ENCODE measurements around the gene MEIS3.

The MEIS3 gene

GRCh38 chr19:47447470-47448359 is 28.4 kb upstream of the MEIS3 start:
- H3K27me3 ChIP-seq (ENCODE audit: insufficient read depth, low read length) = peaks cover 27% of the 10 kb centered on the region
- H3K27ac ChIP-seq (ENCODE audit: low read depth, low read length) = no peak overlapping the region
- no peaks in the 10 kb centered on the region for H3K9me3 ChIP-seq (ENCODE audit: insufficient read depth, low read depth, low read length)
- peak overlapping the region; percentile 54; the same call in 1 of the 2 replicates for H3K9ac ChIP-seq (ENCODE audit: low read depth, low read length)
- H3K36me3 ChIP-seq (ENCODE audit: insufficient read depth, low read length) = no peaks in the 10 kb centered on the region
- WGBS = 6% methylated on average over 95 of the region's 95 CpGs
- peak overlapping the region; percentile 54 for H3K4me3 ChIP-seq (ENCODE audit: low read length)
- peaks cover 6% of the 10 kb centered on the region for H3K4me1 ChIP-seq (ENCODE audit: insufficient read depth, low read length)

- Histone ChIP-seq H3K4me3 (ENCODE audit: low read length) (peak overlapping the region; percentile 54), H3K27ac (ENCODE audit: low read depth, low read length) (peak overlapping the region; percentile 5; the same call in 1 of the 2 replicates), H3K36me3 (ENCODE audit: insufficient read depth, low read length) (no peaks in the 10 kb centered on the region), H3K9me3 (ENCODE audit: insufficient read depth, low read depth, low read length) (no peaks in the 10 kb centered on the region), H3K4me1 (ENCODE audit: insufficient read depth, low read length) (peaks cover 6% of the 10 kb centered on the region), H3K27me3 (ENCODE audit: insufficient read depth, low read length) (peaks cover 27% of the 10 kb centered on the region), H3K9ac (ENCODE audit: low read depth, low read length) (no peak overlapping the region)
- 22% methylated on average over 27 of the region's 28 CpGs for WGBS
These were observed 27.5 kb upstream of the MEIS3 start for GRCh38 chr19:47446534-47447469.

- Histone ChIP-seq H3K36me3 (ENCODE audit: insufficient read depth, low read length) (no peaks in the 10 kb centered on the region), H3K4me1 (ENCODE audit: insufficient read depth, low read length) (peaks cover 6% of the 10 kb centered on the region), H3K9ac (ENCODE audit: low read depth, low read length) (no peak overlapping the region), H3K27ac (ENCODE audit: low read depth, low read length) (no peak overlapping the region), H3K9me3 (ENCODE audit: insufficient read depth, low read depth, low read length) (no peaks in the 10 kb centered on the region), H3K27me3 (ENCODE audit: insufficient read depth, low read length) (peaks cover 27% of the 10 kb centered on the region), H3K4me3 (ENCODE audit: low read length) (peak overlapping the region; percentile 40)
- WGBS = 7% methylated on average over 22 of the region's 22 CpGs
These were observed 26.6 kb upstream of the MEIS3 start for GRCh38 chr19:47445937-47446402.

- Histone ChIP-seq H3K4me3 (ENCODE audit: low read length) (peak overlapping the region; percentile 40), H3K9ac (ENCODE audit: low read depth, low read length) (no peak overlapping the region), H3K36me3 (ENCODE audit: insufficient read depth, low read length) (no peaks in the 10 kb centered on the region), H3K27ac (ENCODE audit: low read depth, low read length) (no peak overlapping the region), H3K4me1 (ENCODE audit: insufficient read depth, low read length) (peaks cover 6% of the 10 kb centered on the region), H3K9me3 (ENCODE audit: insufficient read depth, low read depth, low read length) (no peaks in the 10 kb centered on the region), H3K27me3 (ENCODE audit: insufficient read depth, low read length) (peaks cover 27% of the 10 kb centered on the region)
- 29% methylated on average over 2 of the region's 4 CpGs for WGBS
These were observed 26.2 kb upstream of the MEIS3 start for GRCh38 chr19:47445527-47445926.

- 27% methylated on average over 21 of the region's 22 CpGs for WGBS
- Histone ChIP-seq H3K36me3 (ENCODE audit: insufficient read depth, low read length) (no peaks in the 10 kb centered on the region), H3K4me1 (ENCODE audit: insufficient read depth, low read length) (peaks cover 6% of the 10 kb centered on the region), H3K9me3 (ENCODE audit: insufficient read depth, low read depth, low read length) (no peaks in the 10 kb centered on the region), H3K9ac (ENCODE audit: low read depth, low read length) (no peak overlapping the region), H3K4me3 (ENCODE audit: low read length) (no peak overlapping the region), H3K27me3 (ENCODE audit: insufficient read depth, low read length) (peaks cover 24% of the 10 kb centered on the region), H3K27ac (ENCODE audit: low read depth, low read length) (no peak overlapping the region)
These were observed 25.1 kb upstream of the MEIS3 start for GRCh38 chr19:47444388-47444821.

GRCh38 chr19:47443331-47443730 is 24.0 kb upstream of the MEIS3 start:
- Histone ChIP-seq H3K4me1 (ENCODE audit: insufficient read depth, low read length) (peaks cover 6% of the 10 kb centered on the region), H3K27me3 (ENCODE audit: insufficient read depth, low read length) (peaks cover 21% of the 10 kb centered on the region), H3K9me3 (ENCODE audit: insufficient read depth, low read depth, low read length) (no peaks in the 10 kb centered on the region), H3K27ac (ENCODE audit: low read depth, low read length) (no peak overlapping the region), H3K4me3 (ENCODE audit: low read length) (no peak overlapping the region), H3K36me3 (ENCODE audit: insufficient read depth, low read length) (no peaks in the 10 kb centered on the region), H3K9ac (ENCODE audit: low read depth, low read length) (no peak overlapping the region)
- 76% methylated on average over 12 of the region's 12 CpGs for WGBS

GRCh38 chr19:47438793-47439220 is 19.5 kb upstream of the MEIS3 start:
- no peaks in the 10 kb centered on the region for H3K27me3 ChIP-seq (ENCODE audit: insufficient read depth, low read length)
- H3K4me3 ChIP-seq (ENCODE audit: low read length) = no peak overlapping the region
- no peaks in the 10 kb centered on the region for H3K9me3 ChIP-seq (ENCODE audit: insufficient read depth, low read depth, low read length)
- WGBS = 51% methylated on average over 5 of the region's 5 CpGs
- H3K9ac ChIP-seq (ENCODE audit: low read depth, low read length) = no peak overlapping the region
- H3K4me1 ChIP-seq (ENCODE audit: insufficient read depth, low read length) = no peaks in the 10 kb centered on the region
- no peaks in the 10 kb centered on the region for H3K36me3 ChIP-seq (ENCODE audit: insufficient read depth, low read length)
- no peak overlapping the region for H3K27ac ChIP-seq (ENCODE audit: low read depth, low read length)

GRCh38 chr19:47437500-47437899 is 18.2 kb upstream of the MEIS3 start:
- WGBS = 63% methylated on average over 12 of the region's 12 CpGs
- H3K36me3 ChIP-seq (ENCODE audit: insufficient read depth, low read length) = no peaks in the 10 kb centered on the region

GRCh38 chr19:47436712-47437401 is 17.5 kb upstream of the MEIS3 start:
- no peaks in the 10 kb centered on the region for H3K9me3 ChIP-seq (ENCODE audit: insufficient read depth, low read depth, low read length)
- H3K4me3 ChIP-seq (ENCODE audit: low read length) = no peak overlapping the region
- no peaks in the 10 kb centered on the region for H3K36me3 ChIP-seq (ENCODE audit: insufficient read depth, low read length)
- no peaks in the 10 kb centered on the region for H3K4me1 ChIP-seq (ENCODE audit: insufficient read depth, low read length)
- H3K27ac ChIP-seq (ENCODE audit: low read depth, low read length) = no peak overlapping the region
- H3K9ac ChIP-seq (ENCODE audit: low read depth, low read length) = no peak overlapping the region
- WGBS = 38% methylated on average over 17 of the region's 17 CpGs
- H3K27me3 ChIP-seq (ENCODE audit: insufficient read depth, low read length) = no peaks in the 10 kb centered on the region

More at GRCh38 chr19:47437500-47437899, 18.2 kb upstream of the MEIS3 start:
- H3K27me3 ChIP-seq (ENCODE audit: insufficient read depth, low read length) = no peaks in the 10 kb centered on the region
- H3K9me3 ChIP-seq (ENCODE audit: insufficient read depth, low read depth, low read length) = no peaks in the 10 kb centered on the region
- no peak overlapping the region for H3K27ac ChIP-seq (ENCODE audit: low read depth, low read length)
- no peak overlapping the region for H3K9ac ChIP-seq (ENCODE audit: low read depth, low read length)
- no peaks in the 10 kb centered on the region for H3K4me1 ChIP-seq (ENCODE audit: insufficient read depth, low read length)
- H3K4me3 ChIP-seq (ENCODE audit: low read length) = no peak overlapping the region

- H3K4me1 ChIP-seq (ENCODE audit: insufficient read depth, low read length) = no peaks in the 10 kb centered on the region
- no peaks in the 10 kb centered on the region for H3K36me3 ChIP-seq (ENCODE audit: insufficient read depth, low read length)
- 90% methylated on average over 6 of the region's 6 CpGs for WGBS
- no peaks in the 10 kb centered on the region for H3K9me3 ChIP-seq (ENCODE audit: insufficient read depth, low read depth, low read length)
- H3K27me3 ChIP-seq (ENCODE audit: insufficient read depth, low read length) = peaks cover 1% of the 10 kb centered on the region; the same call in 1 of the 2 replicates
- no peak overlapping the region for H3K27ac ChIP-seq (ENCODE audit: low read depth, low read length)
- no peak overlapping the region for H3K4me3 ChIP-seq (ENCODE audit: low read length)
- no peak overlapping the region for H3K9ac ChIP-seq (ENCODE audit: low read depth, low read length)
These were observed 16.6 kb upstream of the MEIS3 start for GRCh38 chr19:47435883-47436417.

Measured in HUES64 (cell line).